Ovary (tissue), 9 donors: ENCODE results near the gene LYRM9. TPM values are rescaled to one million over a fixed set of nuclear protein-coding genes. Genes with fewer than 3 reads are reported as not detected.
"Not testable (repeated sequence)": the region's sequence is repeated elsewhere in the genome, so short reads cannot be mapped to it uniquely, and the experiment has no call there.

ENCODE experiments used
- DNase-seq, 5 donors: peaks; one replicate each; pipeline ENCODE4 v3.0.0-alpha.2; 2019 to 2020
- H3K27ac ChIP-seq, 2 donors: fragments of 200-600 bp; one replicate each; pipeline versions ENCODE4 v1.5.1 to v1.8.0; 2019 to 2022
- H3K27me3 ChIP-seq: fragments of 200-600 bp; one replicate; pipeline ENCODE4 v1.8.0; 2022
- H3K36me3 ChIP-seq: fragments of 200-600 bp; sonication (generic); one replicate; pipeline ENCODE4 v1.5.1; 2019
- H3K4me1 ChIP-seq: one replicate; pipeline ENCODE4 v1.8.1; 2013; ENCODE audit warnings: mild to moderate bottlenecking, moderate library complexity; ENCODE audit not compliant: insufficient read depth
- H3K4me3 ChIP-seq: fragments of 200-600 bp; sonication (generic); one replicate; pipeline ENCODE4 v1.5.1; 2017
- H3K9me3 ChIP-seq, 2 donors: fragments of 200-600 bp in 1 of 2; sonication (generic) in 1 of 2; one replicate each; pipeline versions ENCODE4 v1.5.1 to v1.8.1; 2013 to 2019; ENCODE audit warnings: mild to moderate bottlenecking in 1 of 2, moderate library complexity in 1 of 2
- EP300 ChIP-seq: sonication (generic); formaldehyde crosslinking; IDR thresholded peaks from one replicate; pipeline ENCODE4 v1.6.1; 2017; ENCODE audit warnings: antibody characterized with exemption
- POLR2A ChIP-seq: fragments of 450-650 bp; IDR thresholded peaks from one replicate; pipeline ENCODE4 v1.6.1; 2017; ENCODE audit warnings: antibody characterized with exemption, mild to moderate bottlenecking, moderate library complexity
- WGBS, 3 donors: extraction: QIAGEN DNeasy Blood & Tissue Kit in 1 of 3; methylation state at CpG; one replicate each; pipeline versions ENCODE4 v1.1.5 to v1.1.7; 2013 to 2017; 5-methylcytosine and 5-hydroxymethylcytosine counted together
- intact Hi-C, 4 donors: fragments of 100-400 bp; cut with DNase I; formaldehyde crosslinking; loops; one replicate each; pipeline versions ENCODE4 v1.11.0 to v1.15.1; 2022 to 2023
- polyA plus RNA-seq, 2 donors: library from polyadenylated mRNA; stranded (reverse); fragments of 200-250 nt in 1 of 2; fragments of 350-450 nt in 1 of 2; fragmentation: Illumina TruSeq in 1 of 2; extraction: RNeasy Lipid Tissue Mini Kit (QIAGEN cat#74804) in 1 of 2; gene quantifications; one replicate each; pipeline ENCODE4 v1.2.3, GENCODE V29; 2013 to 2014
- total RNA-seq, 7 donors: library from RNA; depleted of rRNA in 2 of 7; stranded (reverse); fragments of >200 nt in 2 of 7; fragmentation: NEBNext Ultra II Directional in 3 of 7; extraction: Animal tissue kit (Norgen Biotek cat#: 25700) in 3 of 7; gene quantifications; one replicate each; pipeline versions ENCODE4 v1.1.0 to v1.2.4, GENCODE V29; 2016 to 2023
- TF ChIP-seq, protein P1 (sequence below), 3 donors: fragments of 450-650 bp in 2 of 3; fragments of 200-600 bp in 1 of 3; IDR thresholded peaks; one replicate each; pipeline versions ENCODE4 v1.5.1 to v1.8.0; 2016 to 2022; ENCODE audit warnings: antibody characterized with exemption in 3 of 3, mild to moderate bottlenecking in 1 of 3
- donor health status: DM: no; HTN: no; CAD: no; lungs with moderate emphysema.
- donor health status: DM: no; HTN: no; CAD: no.
- donor health status: Bipolar disorder and iron deficiency.
- donor health status: DM: yes; HTN: yes; CAD: no.
- donor health status: DM: no; HTN: no; CAD: no.
- donor health status: DM: yes; HTN: yes; CAD: no.

Gene LYRM9
- total and polyA plus RNA-seq, 9 donors = 17.5 to 39.8 (median 20.5) TPM

DNA sequence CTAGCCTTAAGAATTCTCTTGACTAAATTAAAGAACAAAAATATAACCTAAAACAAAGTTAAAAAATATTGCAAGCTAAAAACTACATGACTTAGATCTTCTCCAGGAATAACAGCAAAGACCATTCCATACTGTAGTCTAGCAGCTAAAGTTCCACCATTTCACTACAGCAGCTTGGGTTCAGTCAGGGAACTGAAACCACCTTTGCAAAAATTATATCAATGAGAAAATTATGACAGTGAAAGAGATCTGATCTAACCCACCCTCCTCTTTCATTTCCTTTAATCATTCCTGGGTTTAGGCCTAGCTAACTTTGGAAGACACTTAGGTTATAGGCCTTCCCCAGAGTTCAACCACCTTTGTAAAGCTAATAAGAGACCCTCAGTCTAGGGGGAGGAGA lies 56.5 kb downstream of the LYRM9 start:
- no peak for DNase-seq
- H3K36me3 ChIP-seq = no peaks in the 10 kb centered on the region
- H3K27ac ChIP-seq = no peak overlapping the region
- no peaks in the 10 kb centered on the region for H3K9me3 ChIP-seq
- intact Hi-C loops = no loop called here
- H3K4me3 ChIP-seq = no peak overlapping the region
- no peaks in the 10 kb centered on the region for H3K27me3 ChIP-seq
- TF ChIP-seq POLR2A (no peak), EP300 (no peak)
- TF ChIP-seq, protein P1, sequence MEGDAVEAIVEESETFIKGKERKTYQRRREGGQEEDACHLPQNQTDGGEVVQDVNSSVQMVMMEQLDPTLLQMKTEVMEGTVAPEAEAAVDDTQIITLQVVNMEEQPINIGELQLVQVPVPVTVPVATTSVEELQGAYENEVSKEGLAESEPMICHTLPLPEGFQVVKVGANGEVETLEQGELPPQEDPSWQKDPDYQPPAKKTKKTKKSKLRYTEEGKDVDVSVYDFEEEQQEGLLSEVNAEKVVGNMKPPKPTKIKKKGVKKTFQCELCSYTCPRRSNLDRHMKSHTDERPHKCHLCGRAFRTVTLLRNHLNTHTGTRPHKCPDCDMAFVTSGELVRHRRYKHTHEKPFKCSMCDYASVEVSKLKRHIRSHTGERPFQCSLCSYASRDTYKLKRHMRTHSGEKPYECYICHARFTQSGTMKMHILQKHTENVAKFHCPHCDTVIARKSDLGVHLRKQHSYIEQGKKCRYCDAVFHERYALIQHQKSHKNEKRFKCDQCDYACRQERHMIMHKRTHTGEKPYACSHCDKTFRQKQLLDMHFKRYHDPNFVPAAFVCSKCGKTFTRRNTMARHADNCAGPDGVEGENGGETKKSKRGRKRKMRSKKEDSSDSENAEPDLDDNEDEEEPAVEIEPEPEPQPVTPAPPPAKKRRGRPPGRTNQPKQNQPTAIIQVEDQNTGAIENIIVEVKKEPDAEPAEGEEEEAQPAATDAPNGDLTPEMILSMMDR (IDR thresholded peaks at IDR 0.05) = no peak
- no peaks in the 10 kb centered on the region for H3K4me1 ChIP-seq

DNA sequence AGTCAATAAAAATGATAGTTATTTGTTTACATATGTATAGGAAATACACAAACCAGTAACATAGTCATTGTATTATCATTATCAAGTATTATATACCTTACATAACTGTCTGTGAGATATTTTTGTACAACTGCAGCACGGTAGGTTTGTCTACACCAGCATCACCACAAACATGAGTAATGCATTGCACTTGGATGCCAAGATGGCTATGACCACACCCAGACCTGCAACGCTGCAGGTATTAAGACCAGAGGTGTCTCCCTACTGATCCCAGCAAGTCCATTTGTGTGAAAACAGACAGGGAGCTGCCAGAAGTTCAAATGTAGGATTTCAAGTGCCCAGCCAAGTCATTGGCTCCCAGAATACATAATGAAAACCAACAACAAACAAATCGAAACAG lies 58.6 kb downstream of the LYRM9 start:
- DNase-seq = no peak
- H3K27me3 ChIP-seq = no peaks in the 10 kb centered on the region
- no peak for TF ChIP-seq POLR2A
- TF ChIP-seq, protein P1 (IDR thresholded peaks at IDR 0.05) = no peak
- TF ChIP-seq EP300 = no peak
- H3K4me1 ChIP-seq = no peaks in the 10 kb centered on the region
- H3K36me3 ChIP-seq = no peaks in the 10 kb centered on the region
- intact Hi-C loops = no loop called here
- no peak overlapping the region for H3K4me3 ChIP-seq
- H3K9me3 ChIP-seq = no peaks in the 10 kb centered on the region
- WGBS, 3 donors = 91 to 94% (median 94%) methylated on average over 3 of the region's 3 CpGs
- H3K27ac ChIP-seq = no peak overlapping the region

DNA sequence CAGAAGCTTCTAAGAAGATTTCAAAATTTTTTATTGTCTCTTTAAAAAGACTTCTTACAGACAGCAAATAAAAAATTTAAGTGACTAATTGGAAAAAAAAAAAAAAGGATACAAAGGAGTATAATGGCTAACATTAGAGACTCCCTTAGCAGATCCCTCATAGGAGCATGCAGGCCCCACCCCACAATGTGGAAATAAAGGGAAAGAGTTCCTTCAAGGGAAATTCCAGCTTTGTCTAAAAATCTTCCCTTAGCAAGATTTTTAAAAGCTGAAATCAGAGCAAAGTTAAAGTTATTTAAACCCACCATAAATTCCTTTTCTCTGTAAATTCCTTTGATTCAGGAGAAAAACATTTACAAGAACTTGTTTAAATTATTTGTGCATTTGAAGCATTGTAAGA lies 60.3 kb downstream of the LYRM9 start:
- no peak for DNase-seq
- Histone ChIP-seq H3K27ac (no peak overlapping the region), H3K4me1 (no peaks in the 10 kb centered on the region), H3K9me3 (no peaks in the 10 kb centered on the region), H3K4me3 (no peak overlapping the region), H3K27me3 (no peaks in the 10 kb centered on the region), H3K36me3 (no peaks in the 10 kb centered on the region)
- intact Hi-C loops = no loop called here
- TF ChIP-seq, protein P1 (IDR thresholded peaks at IDR 0.05) = no peak
- no peak for TF ChIP-seq POLR2A
- no peak for TF ChIP-seq EP300

DNA sequence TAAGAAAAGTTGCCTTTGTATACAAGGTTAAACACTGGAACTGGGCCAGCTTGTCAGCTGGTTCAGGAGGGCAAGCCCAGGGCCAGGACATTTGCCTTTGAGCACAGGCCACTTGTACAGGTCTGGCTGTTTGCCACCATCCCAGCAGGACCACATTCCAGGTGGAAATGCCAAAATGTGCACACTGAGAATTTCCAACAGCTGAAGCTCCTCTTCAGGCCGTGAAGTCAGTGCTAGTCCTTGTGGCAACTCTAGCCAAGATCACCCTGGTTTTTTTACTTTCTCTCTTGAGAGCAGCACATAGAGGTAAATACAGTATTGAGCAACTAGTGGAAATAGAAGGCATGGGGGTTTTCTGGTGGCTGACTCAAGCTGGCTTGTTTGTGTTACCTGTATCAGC lies 63.3 kb downstream of the LYRM9 start:
- H3K27ac ChIP-seq, H3K4me3 ChIP-seq, H3K27me3 ChIP-seq, intact Hi-C loops, DNase-seq, H3K9me3 ChIP-seq, H3K36me3 ChIP-seq, H3K4me1 ChIP-seq: not testable (repeated sequence)
- WGBS, 3 donors = 6 to 29% methylated on average over 1 of the region's 1 CpG; no CpG with 5 or more reads in 1 of the 3 donors

DNA sequence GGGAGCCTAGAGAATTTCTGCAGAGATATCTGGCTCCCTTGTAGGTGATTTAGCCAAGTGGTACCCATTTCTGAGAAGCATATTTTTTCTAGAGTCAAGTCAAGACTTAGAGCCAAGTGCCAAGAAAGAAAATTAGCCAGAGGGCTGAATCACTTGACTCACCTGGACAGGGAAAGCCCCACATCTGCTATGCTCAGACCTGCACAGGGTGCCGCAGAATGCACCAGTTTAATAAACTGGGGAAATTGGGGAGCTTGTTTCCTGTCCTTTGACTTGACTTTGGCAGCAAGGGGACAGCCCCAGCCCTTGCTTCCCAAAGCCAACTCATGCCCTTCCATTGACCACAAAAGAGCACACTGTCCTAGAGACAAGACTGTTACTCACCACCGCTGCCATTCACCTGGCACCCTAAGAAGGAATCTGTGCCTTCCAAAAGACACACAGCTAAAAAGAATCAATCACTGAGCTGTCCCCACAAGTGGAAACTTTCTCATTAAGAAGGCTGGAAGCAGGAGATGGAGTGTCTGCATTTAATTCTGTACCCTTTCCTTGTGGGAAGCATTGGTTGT lies 63.9 kb downstream of the LYRM9 start:
- H3K27ac ChIP-seq, H3K4me1 ChIP-seq, DNase-seq, H3K36me3 ChIP-seq, H3K27me3 ChIP-seq, intact Hi-C loops, H3K9me3 ChIP-seq, H3K4me3 ChIP-seq: not testable (repeated sequence)
- WGBS, 3 donors = no CpG with 5 or more reads among the region's 2 CpGs

Other genes starting within 250 kb of the LYRM9 start
- gene NOS2, start 92.8 kb downstream of the LYRM9 start, total RNA-seq = under 1 TPM; 0.11 to 0.63 (median 0.40) TPM
- 1 to 10 TPM in 1 of 2 donors, under 1 TPM in 1; 0.33 to 1.9 TPM for gene NOS2, start 92.8 kb downstream of the LYRM9 start, polyA plus RNA-seq
- 10 to 100 TPM in 6 of 7 donors, 1 to 10 TPM in 1; 9.1 to 13.9 (median 12.3) TPM for gene NLK, start 149.3 kb upstream of the LYRM9 start, total RNA-seq
- 10 to 100 TPM in 1 of 2 donors, 1 to 10 TPM in 1; 7.3 to 15.6 TPM for gene NLK, start 149.3 kb upstream of the LYRM9 start, polyA plus RNA-seq